Middle frontal gyrus (tissue), 1 donor: Measurements from ENCODE around the gene CMBL.
"Not testable (repeated sequence)": the region's sequence is repeated elsewhere in the genome, so short reads cannot be mapped to it uniquely, and the experiment has no call there.

Source experiments
- DNase-seq: peaks from one replicate; pipeline ENCODE4 v3.0.0-alpha.2; 2015; ENCODE audit warnings: low spot score; ENCODE audit errors: extremely low spot score

Gene CMBL

GRCh38 chr5:10261065-10261464, 46.6 kb downstream of the CMBL start:
- DNase-seq, result no peak

GRCh38 chr5:10259899-10260298, 47.8 kb downstream of the CMBL start:
- no peak for DNase-seq

GRCh38 chr5:10257870-10258269, 49.8 kb downstream of the CMBL start:
- no peak for DNase-seq

- DNase-seq, result no peak
Measured at GRCh38 chr5:10254686-10255085, 53.0 kb downstream of the CMBL start.

GRCh38 chr5:10253390-10253789, 54.3 kb downstream of the CMBL start:
- no peak for DNase-seq

- DNase-seq, result no peak
Measured at GRCh38 chr5:10251405-10251804, 56.3 kb downstream of the CMBL start.

- no peak for DNase-seq
Measured at GRCh38 chr5:10250806-10251276, 56.9 kb downstream of the CMBL start.

- DNase-seq, result peak; percentile 93
Measured at GRCh38 chr5:10249948-10250805, 57.5 kb downstream of the CMBL start, which contains the start of gene CCT5. TSS of gene CCT5 (plus strand) at chr5:10250280. CDS start at chr5:10250341, 61 bp downstream.

- no peak for DNase-seq
Measured at GRCh38 chr5:10248378-10249260, 59.1 kb downstream of the CMBL start.

GRCh38 chr5:10247217-10247616, 60.5 kb downstream of the CMBL start:
- not testable (repeated sequence) for DNase-seq

- DNase-seq, result no peak
Measured at GRCh38 chr5:10246761-10247160, 60.9 kb downstream of the CMBL start.

GRCh38 chr5:10244342-10244944, 63.3 kb downstream of the CMBL start:
- DNase-seq, result no peak

- no peak for DNase-seq
Measured at GRCh38 chr5:10243660-10244240, 64.0 kb downstream of the CMBL start.

GRCh38 chr5:10235350-10235749, 72.4 kb downstream of the CMBL start:
- DNase-seq, result no peak

- DNase-seq, result no peak
Measured at GRCh38 chr5:10233505-10233904, 74.2 kb downstream of the CMBL start.

- DNase-seq, result no peak
Measured at GRCh38 chr5:10233011-10233410, 74.7 kb downstream of the CMBL start.

- no peak for DNase-seq
Measured at GRCh38 chr5:10232386-10232785, 75.3 kb downstream of the CMBL start.

- no peak for DNase-seq
Measured at GRCh38 chr5:10229306-10230048, 78.2 kb downstream of the CMBL start.

- no peak for DNase-seq
Measured at GRCh38 chr5:10228288-10228687, 79.4 kb downstream of the CMBL start.
